Chondrocyte (in vitro differentiated cells): ENCODE results near the gene PLCB4. TPM values are rescaled to one million over a fixed set of nuclear protein-coding genes. Genes with fewer than 3 reads are reported as not detected.
A peak's percentile ranks its signal among the peaks of the same experiment; 100 is the strongest.

ENCODE experiments used
- DNase-seq: peaks from one replicate; pipeline ENCODE4 v3.0.0; 2021; ENCODE audit warnings: mixed read lengths, low spot score
- H3K27ac Mint-ChIP-seq: one replicate; pipeline ENCODE4 v1.8.0; 2021; ENCODE audit warnings: mild to moderate bottlenecking, moderate library complexity, mixed read lengths; ENCODE audit not compliant: unreplicated experiment
- H3K27me3 Mint-ChIP-seq: 2 replicates; pipeline ENCODE4 v1.8.0; 2021; ENCODE audit warnings: low read depth, mixed read lengths
- H3K36me3 Mint-ChIP-seq: 2 replicates; pipeline ENCODE4 v1.8.0; 2021; ENCODE audit warnings: low read depth, mixed read lengths
- H3K4me1 Mint-ChIP-seq: 2 replicates; pipeline ENCODE4 v1.8.0; 2021; ENCODE audit warnings: low read depth, mild to moderate bottlenecking, mixed read lengths
- H3K4me3 Mint-ChIP-seq: one replicate; pipeline ENCODE4 v1.8.0; 2021; ENCODE audit warnings: mild to moderate bottlenecking, moderate library complexity, mixed read lengths; ENCODE audit not compliant: unreplicated experiment
- H3K9me3 Mint-ChIP-seq: 2 replicates; pipeline ENCODE4 v1.8.0; 2021; ENCODE audit warnings: low read depth, mixed read lengths
- total RNA-seq: library from RNA; stranded (reverse); gene quantifications from 3 replicates; pipeline ENCODE4 v1.2.1, GENCODE V29; 2021
- TF ChIP-seq, protein P1 (sequence below): fragments of 200-600 bp; sonication (generic); IDR thresholded peaks from 2 replicates; pipeline ENCODE4 v1.5.0; 2021; ENCODE audit warnings: antibody characterized with exemption, mild to moderate bottlenecking, moderate library complexity

The PLCB4 gene
- total RNA-seq, 1 donor from 2014 or later, result 13.3 TPM

DNA sequence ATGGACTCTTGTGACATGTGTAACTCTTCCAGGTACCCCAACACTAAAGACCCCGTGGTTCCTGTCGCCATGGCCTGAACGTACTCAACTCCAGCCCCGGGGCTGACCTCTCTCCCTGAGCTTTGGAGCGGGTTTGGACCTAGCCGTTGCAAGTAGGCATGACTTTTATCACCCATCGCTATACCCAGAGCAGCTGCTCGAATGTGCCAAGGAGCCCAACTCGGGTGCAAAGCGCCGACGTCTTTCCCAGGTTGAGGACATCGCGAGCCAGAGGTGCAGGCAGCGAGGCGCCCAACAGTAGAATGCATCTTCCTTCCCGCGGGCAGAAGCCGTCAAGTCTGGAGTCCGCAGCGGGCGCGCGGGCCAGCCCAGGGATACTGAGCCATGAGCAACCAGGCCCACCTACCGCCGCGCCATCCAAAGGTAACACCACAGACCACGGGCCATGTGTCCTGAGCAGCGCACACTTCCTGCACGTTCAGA lies 439.9 kb downstream of the PLCB4 start:
- TF ChIP-seq, protein P1, sequence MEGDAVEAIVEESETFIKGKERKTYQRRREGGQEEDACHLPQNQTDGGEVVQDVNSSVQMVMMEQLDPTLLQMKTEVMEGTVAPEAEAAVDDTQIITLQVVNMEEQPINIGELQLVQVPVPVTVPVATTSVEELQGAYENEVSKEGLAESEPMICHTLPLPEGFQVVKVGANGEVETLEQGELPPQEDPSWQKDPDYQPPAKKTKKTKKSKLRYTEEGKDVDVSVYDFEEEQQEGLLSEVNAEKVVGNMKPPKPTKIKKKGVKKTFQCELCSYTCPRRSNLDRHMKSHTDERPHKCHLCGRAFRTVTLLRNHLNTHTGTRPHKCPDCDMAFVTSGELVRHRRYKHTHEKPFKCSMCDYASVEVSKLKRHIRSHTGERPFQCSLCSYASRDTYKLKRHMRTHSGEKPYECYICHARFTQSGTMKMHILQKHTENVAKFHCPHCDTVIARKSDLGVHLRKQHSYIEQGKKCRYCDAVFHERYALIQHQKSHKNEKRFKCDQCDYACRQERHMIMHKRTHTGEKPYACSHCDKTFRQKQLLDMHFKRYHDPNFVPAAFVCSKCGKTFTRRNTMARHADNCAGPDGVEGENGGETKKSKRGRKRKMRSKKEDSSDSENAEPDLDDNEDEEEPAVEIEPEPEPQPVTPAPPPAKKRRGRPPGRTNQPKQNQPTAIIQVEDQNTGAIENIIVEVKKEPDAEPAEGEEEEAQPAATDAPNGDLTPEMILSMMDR, result no peak
- H3K27me3 Mint-ChIP-seq, result peaks cover 40% of the 10 kb centered on the region
- no peak for DNase-seq
- no peak overlapping the region for H3K27ac Mint-ChIP-seq
- H3K9me3 Mint-ChIP-seq, result no peaks in the 10 kb centered on the region
- H3K4me1 Mint-ChIP-seq, result peaks cover 10% of the 10 kb centered on the region
- H3K36me3 Mint-ChIP-seq, result no peaks in the 10 kb centered on the region
- H3K4me3 Mint-ChIP-seq, result no peak overlapping the region

DNA sequence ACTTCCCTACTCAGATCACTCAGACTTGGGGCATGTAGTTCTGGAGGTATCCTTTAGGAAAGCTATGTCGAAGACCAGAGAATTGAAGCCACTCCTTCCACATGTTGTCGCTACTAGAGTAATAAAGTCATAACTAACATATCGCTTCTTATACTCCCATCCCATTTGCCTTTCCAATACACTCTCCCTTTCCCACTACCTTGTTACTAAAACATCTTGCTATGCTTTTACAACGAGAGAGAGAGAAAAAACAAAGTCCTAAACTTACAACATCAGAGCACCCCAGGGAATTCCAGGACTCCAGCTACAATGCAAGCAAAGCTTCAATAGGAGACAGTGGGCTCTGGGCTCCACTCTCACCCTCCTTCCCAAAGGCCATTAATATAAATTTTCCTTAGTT lies 440.4 kb downstream of the PLCB4 start:
- Mint-ChIP-seq H3K36me3 (no peaks in the 10 kb centered on the region), H3K27me3 (peaks cover 42% of the 10 kb centered on the region), H3K9me3 (no peaks in the 10 kb centered on the region), H3K4me3 (no peak overlapping the region), H3K27ac (no peak overlapping the region), H3K4me1 (peaks cover 11% of the 10 kb centered on the region)
- no peak for DNase-seq
- TF ChIP-seq, protein P1, result no peak

DNA sequence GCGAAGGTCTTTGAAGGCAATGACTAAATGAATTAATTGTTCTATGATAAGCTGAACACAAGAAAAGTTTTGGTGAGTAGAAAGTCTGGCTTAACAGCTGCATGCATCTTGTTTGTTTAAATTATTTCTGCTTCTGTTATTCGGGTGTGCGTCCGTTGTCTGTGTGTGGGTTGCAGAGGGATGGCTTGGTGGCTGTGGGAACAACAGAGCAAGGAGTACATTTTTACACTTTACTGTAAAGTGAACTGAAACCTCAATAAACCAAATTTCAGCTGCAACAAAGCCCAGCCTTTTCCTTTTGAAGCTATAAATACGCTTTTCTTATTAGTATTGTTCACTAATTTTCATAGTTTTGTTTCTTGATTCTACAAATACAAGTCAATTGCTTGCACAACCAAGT lies 442.0 kb downstream of the PLCB4 start:
- H3K36me3 Mint-ChIP-seq, result no peaks in the 10 kb centered on the region
- H3K27me3 Mint-ChIP-seq, result peaks cover 52% of the 10 kb centered on the region
- peaks cover 28% of the 10 kb centered on the region for H3K4me1 Mint-ChIP-seq
- no peaks in the 10 kb centered on the region for H3K9me3 Mint-ChIP-seq
- no peak for DNase-seq
- TF ChIP-seq, protein P1, result no peak
- no peak overlapping the region for H3K4me3 Mint-ChIP-seq
- H3K27ac Mint-ChIP-seq, result no peak overlapping the region

DNA sequence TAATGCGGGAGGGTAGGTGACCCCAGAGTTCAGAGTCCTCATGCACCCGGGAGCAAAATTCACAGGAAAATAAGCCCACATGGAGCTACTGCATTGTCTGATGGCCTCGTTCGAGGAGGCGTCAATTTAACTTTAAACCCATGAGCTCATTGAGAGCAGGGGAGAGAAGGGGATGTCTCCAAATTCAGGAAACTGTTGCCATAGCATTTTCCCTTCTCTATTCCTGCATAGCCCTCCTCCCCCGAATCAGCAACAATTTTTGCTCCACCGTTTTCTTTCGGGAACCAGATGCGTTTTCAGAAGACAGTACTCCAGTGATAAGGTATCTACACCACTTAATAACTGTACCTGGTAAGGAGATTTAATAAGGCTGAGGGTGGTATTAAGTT lies 445.2 kb downstream of the PLCB4 start:
- no peak for DNase-seq
- Mint-ChIP-seq H3K27me3 (peaks cover 57% of the 10 kb centered on the region), H3K9me3 (no peaks in the 10 kb centered on the region), H3K4me3 (peak overlapping the region; percentile 71), H3K27ac (no peak overlapping the region), H3K36me3 (peaks cover 3% of the 10 kb centered on the region), H3K4me1 (peaks cover 26% of the 10 kb centered on the region)
- TF ChIP-seq, protein P1, result no peak

DNA sequence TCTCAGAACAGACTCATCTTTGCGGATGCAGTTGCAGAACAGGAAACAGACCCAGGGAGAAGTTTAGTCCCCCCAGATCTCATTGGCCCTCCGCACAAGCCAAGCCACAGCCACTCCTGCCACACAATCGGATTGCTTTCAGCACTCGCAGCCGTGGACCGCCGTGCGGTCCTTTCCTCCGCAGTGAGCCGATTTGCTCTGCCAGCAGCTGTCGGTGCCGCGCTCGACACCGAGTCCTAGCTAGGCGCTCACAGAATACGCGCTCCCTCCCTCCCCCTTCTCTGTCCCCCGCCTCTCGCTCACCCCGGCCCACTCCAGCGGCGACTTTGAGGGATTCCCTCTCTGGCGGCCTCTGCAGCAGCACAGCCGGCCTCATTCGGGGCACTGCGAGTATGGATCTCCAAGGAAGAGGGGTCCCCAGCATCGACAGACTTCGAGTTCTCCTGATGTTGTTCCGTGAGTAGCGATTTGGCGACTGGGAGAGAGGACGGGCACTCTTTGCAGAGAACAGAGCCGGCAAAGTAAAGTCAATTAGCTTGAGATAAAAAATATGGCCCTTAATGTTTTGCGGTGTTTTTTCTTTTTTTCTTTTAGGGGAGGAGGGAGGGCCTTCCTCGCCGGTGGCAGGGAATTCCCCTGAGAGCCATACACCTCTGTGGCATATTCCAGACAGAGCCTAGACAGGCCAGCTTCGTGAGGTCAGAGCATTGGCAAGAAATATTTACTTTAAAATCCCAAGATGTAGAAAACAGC lies 445.8 kb downstream of the PLCB4 start, which contains the start of gene LAMP5:
TSS of gene LAMP5 (plus strand) at position 130 of the 753 bp plus-strand sequence. CDS start at position 393, 263 bp downstream.
- DNase-seq, result no peak
- Mint-ChIP-seq H3K36me3 (peaks cover 3% of the 10 kb centered on the region), H3K4me3 (peak within 1 kb of the TSS; percentile 71), H3K4me1 (peaks cover 26% of the 10 kb centered on the region), H3K27ac (no peak within 1 kb of the TSS), H3K9me3 (no peaks in the 10 kb centered on the region), H3K27me3 (peaks cover 52% of the 10 kb centered on the region)
- TF ChIP-seq, protein P1, result no peak
